AG04450 (cell line): Measurements from ENCODE around the gene SIPA1L3. TPM values are rescaled to one million over a fixed set of nuclear protein-coding genes. Genes with fewer than 3 reads are reported as not detected.
A peak's percentile ranks its signal among the peaks of the same experiment; 100 is the strongest.

Experiments used
- CTCF ChIA-PET: fragments of 300-600, 350-600 bp; formaldehyde crosslinking; extraction: SDS; loops from one replicate; lab custom pipeline; 2022; ENCODE audit warnings: antibody characterized with exemption, inconsistent platforms; lab: Charles Lee
- POLR2A ChIA-PET: fragments of 350-600 bp; formaldehyde crosslinking; extraction: SDS; loops from one replicate; lab custom pipeline; 2021; ENCODE audit warnings: antibody characterized with exemption, inconsistent platforms; lab: Yijun Ruan, JAX
- DNase-seq: peaks from one replicate; pipeline ENCODE4 v3.0.0-alpha.2; 2011; ENCODE audit warnings: low read depth, low spot score
- H3K27ac ChIP-seq: one replicate; pipeline ENCODE4 v1.5.1; 2012; ENCODE audit warnings: low read depth, low read length, control low read depth
- H3K27me3 ChIP-seq: one replicate; pipeline ENCODE4 v1.6.0; 2012; ENCODE audit warnings: low read length; ENCODE audit not compliant: control insufficient read depth, insufficient read depth
- H3K4me3 ChIP-seq: 2 replicates; pipeline ENCODE4 v1.5.1; 2011; ENCODE audit warnings: mild to moderate bottlenecking, low read depth, low read length, control low read depth
- H3K9me3 ChIP-seq: 2 replicates; pipeline ENCODE4 v1.5.1; 2012; ENCODE audit warnings: low read length; ENCODE audit not compliant: control insufficient read depth, insufficient read depth
- CTCF ChIP-seq: IDR thresholded peaks from 2 replicates; pipeline ENCODE4 v1.5.1; 2011; ENCODE audit warnings: low read depth, low read length, control low read depth, inconsistent platforms
- polyA plus RNA-seq: library from polyadenylated mRNA; depleted of rRNA; stranded (reverse); fragments of >200 nt; gene quantifications from 2 replicates; pipeline ENCODE4 v1.2.3, GENCODE V29; 2011

SIPA1L3 gene
- polyA plus RNA-seq, 1 experiment = 4.9 TPM

- H3K4me3 ChIP-seq = no peak overlapping the region
- peaks cover 9% of the 10 kb centered on the region for H3K9me3 ChIP-seq
- H3K27ac ChIP-seq = peak overlapping the region; percentile 21
- TF ChIP-seq CTCF = peak; percentile 76
- H3K27me3 ChIP-seq = no peaks in the 10 kb centered on the region
- POLR2A ChIA-PET = no interaction called here
- DNase-seq = no peak
- CTCF ChIA-PET = interaction anchor here (0.6 to 1.8 kb wide), 14 partner anchors 12 to 196 kb away, joined by 3 to 23 read pairs (median 4); partner anchors contain the start of gene WDR87
These were observed 188.7 kb downstream of the SIPA1L3 start for GRCh38 chr19:38095411-38096308.

GRCh38 chr19:38099966-38100365 is 193.0 kb downstream of the SIPA1L3 start:
- CTCF ChIA-PET = interaction anchor here (2.8 kb wide), 1 partner anchor 197 kb away, joined by 10 read pairs; no protein-coding TSS in a partner anchor
- TF ChIP-seq CTCF = no peak

GRCh38 chr19:38100589-38100988 is 193.6 kb downstream of the SIPA1L3 start:
- ChIA-PET CTCF (interaction anchor here (2.8 kb wide), 1 partner anchor 198 kb away, joined by 10 read pairs; no protein-coding TSS in a partner anchor), POLR2A (no interaction called here)
- TF ChIP-seq CTCF = no peak

More at GRCh38 chr19:38099966-38100365, 193.0 kb downstream of the SIPA1L3 start:
- no peaks in the 10 kb centered on the region for H3K27me3 ChIP-seq
- no peak overlapping the region for H3K4me3 ChIP-seq
- peak overlapping the region; percentile 31 for H3K27ac ChIP-seq
- H3K9me3 ChIP-seq = peaks cover 12% of the 10 kb centered on the region
- POLR2A ChIA-PET = no interaction called here
- no peak for DNase-seq

GRCh38 chr19:38101723-38102122 is 194.7 kb downstream of the SIPA1L3 start:
- TF ChIP-seq CTCF = no peak
- H3K4me3 ChIP-seq = no peak overlapping the region
- POLR2A ChIA-PET = no interaction called here
- peaks cover 12% of the 10 kb centered on the region for H3K9me3 ChIP-seq
- DNase-seq = no peak
- no peak overlapping the region for H3K27ac ChIP-seq
- CTCF ChIA-PET = interaction anchor here (2.8 kb wide), 1 partner anchor 199 kb away, joined by 10 read pairs; no protein-coding TSS in a partner anchor
- no peaks in the 10 kb centered on the region for H3K27me3 ChIP-seq

More at GRCh38 chr19:38100589-38100988, 193.6 kb downstream of the SIPA1L3 start:
- H3K27ac ChIP-seq = no peak overlapping the region
- H3K9me3 ChIP-seq = peaks cover 12% of the 10 kb centered on the region
- DNase-seq = no peak
- H3K4me3 ChIP-seq = no peak overlapping the region
- H3K27me3 ChIP-seq = no peaks in the 10 kb centered on the region

- no peak for TF ChIP-seq CTCF
- peaks cover 3% of the 10 kb centered on the region; the same call in 1 of the 2 replicates for H3K9me3 ChIP-seq
- ChIA-PET CTCF (no interaction called here), POLR2A (no interaction called here)
- no peak for DNase-seq
- no peak overlapping the region for H3K27ac ChIP-seq
- H3K4me3 ChIP-seq = no peak overlapping the region
- H3K27me3 ChIP-seq = no peaks in the 10 kb centered on the region
These were observed 198.6 kb downstream of the SIPA1L3 start for GRCh38 chr19:38105574-38105973.
